ENCODE data around the gene DDI2. TPM values are rescaled to one million over a fixed set of nuclear protein-coding genes. Genes with fewer than 3 reads are reported as not detected.

DDI2 gene
- total RNA-seq, 2 experiments from 2014 or later = 23.5 to 40.8 TPM

GRCh38 chr1:15701784-15702183 is 84.5 kb downstream of the DDI2 start:
- Histone ChIP-seq H3K27ac (ENCODE audit: low read depth, low read length, poor library complexity, severe bottlenecking) (no peak overlapping the region), H3K9me2 (ENCODE audit: insufficient read depth, low read length) (no peaks in the 10 kb centered on the region), H3K4me3 (ENCODE audit: low read depth, low read length, poor library complexity, severe bottlenecking) (no peak overlapping the region), H3K36me3 (ENCODE audit: insufficient read depth, low read length) (peaks cover 6% of the 10 kb centered on the region), H3K9me3 (ENCODE audit: low read length) (no peaks in the 10 kb centered on the region), H2AFZ (ENCODE audit: low read length) (no peak overlapping the region), H3K79me2 (ENCODE audit: insufficient read depth, low read depth, low read length) (peaks cover 21% of the 10 kb centered on the region; the same call in 1 of the 2 replicates), H3K4me2 (ENCODE audit: low read length) (no peak overlapping the region), H4K20me1 (ENCODE audit: insufficient read depth, low read length) (no peaks in the 10 kb centered on the region), H3K4me1 (ENCODE audit: insufficient read depth, low read length, poor library complexity, severe bottlenecking) (peaks cover 28% of the 10 kb centered on the region)
- intact Hi-C loops (cut with micrococcal nuclease; ENCODE audit: unreplicated experiment) = no loop called here
- BruUV-seq (replicated peaks) = no TSS peak
- CTCF ChIA-PET (ENCODE audit: unreplicated experiment) = no interaction called here
- no peak for TF ChIP-seq CTCF (conservative IDR thresholded peaks at IDR 0.05; ENCODE audit: low read length)
- POLR2A ChIA-PET = interaction anchor here (1.1 kb wide), 1 partner anchor 17 kb away, joined by 3 read pairs; no protein-coding TSS in a partner anchor
- no peak for DNase-seq (ENCODE audit: low spot score)

- H3K27ac ChIP-seq (ENCODE audit: low read depth, low read length, poor library complexity, severe bottlenecking) = no peak overlapping the region
- BruUV-seq (replicated peaks) = no TSS peak
- intact Hi-C loops (cut with micrococcal nuclease; ENCODE audit: unreplicated experiment) = no loop called here
- H3K36me3 ChIP-seq (ENCODE audit: insufficient read depth, low read length) = peaks cover 6% of the 10 kb centered on the region
- H3K79me2 ChIP-seq (ENCODE audit: insufficient read depth, low read depth, low read length) = peaks cover 20% of the 10 kb centered on the region; the same call in 1 of the 2 replicates
- DNase-seq (ENCODE audit: low spot score) = no peak
- no peak for TF ChIP-seq EZH2phosphoT487 (IDR thresholded peaks at IDR 0.05; ENCODE audit: borderline replicate concordance, low read depth, low read length)
- TF ChIP-seq CTCF (conservative IDR thresholded peaks at IDR 0.05; ENCODE audit: low read length) = peak; percentile 53
- no peaks in the 10 kb centered on the region for H4K20me1 ChIP-seq (ENCODE audit: insufficient read depth, low read length)
- ChIA-PET CTCF (ENCODE audit: unreplicated experiment) (no interaction called here), POLR2A (interaction anchor here (0.5 to 1.1 kb wide), 2 partner anchors 18 to 131 kb away, joined by 3 to 4 read pairs; no protein-coding TSS in a partner anchor)
- H3K4me1 ChIP-seq (ENCODE audit: insufficient read depth, low read length, poor library complexity, severe bottlenecking) = peaks cover 17% of the 10 kb centered on the region
- no peak overlapping the region for H2AFZ ChIP-seq (ENCODE audit: low read length)
- H3K9me3 ChIP-seq (ENCODE audit: low read length) = no peaks in the 10 kb centered on the region
- no peaks in the 10 kb centered on the region for H3K9me2 ChIP-seq (ENCODE audit: insufficient read depth, low read length)
- H3K4me3 ChIP-seq (ENCODE audit: low read depth, low read length, poor library complexity, severe bottlenecking) = no peak overlapping the region
- no peak overlapping the region for H3K4me2 ChIP-seq (ENCODE audit: low read length)
Observed at GRCh38 chr1:15702722-15703550, 85.7 kb downstream of the DDI2 start.

- BruUV-seq (replicated peaks) = no TSS peak
- intact Hi-C loops (cut with micrococcal nuclease; ENCODE audit: unreplicated experiment) = no loop called here
- Histone ChIP-seq H3K9me2 (ENCODE audit: insufficient read depth, low read length) (no peaks in the 10 kb centered on the region), H3K27ac (ENCODE audit: low read depth, low read length, poor library complexity, severe bottlenecking) (no peak overlapping the region), H4K20me1 (ENCODE audit: insufficient read depth, low read length) (no peaks in the 10 kb centered on the region), H3K36me3 (ENCODE audit: insufficient read depth, low read length) (peaks cover 6% of the 10 kb centered on the region), H3K4me2 (ENCODE audit: low read length) (no peak overlapping the region), H3K9me3 (ENCODE audit: low read length) (no peaks in the 10 kb centered on the region), H3K4me1 (ENCODE audit: insufficient read depth, low read length, poor library complexity, severe bottlenecking) (peaks cover 11% of the 10 kb centered on the region), H3K79me2 (ENCODE audit: insufficient read depth, low read depth, low read length) (peaks cover 14% of the 10 kb centered on the region; the same call in 1 of the 2 replicates), H3K4me3 (ENCODE audit: low read depth, low read length, poor library complexity, severe bottlenecking) (no peak overlapping the region), H2AFZ (ENCODE audit: low read length) (no peak overlapping the region)
- no peak for DNase-seq (ENCODE audit: low spot score)
- CTCF ChIA-PET (ENCODE audit: unreplicated experiment) = no interaction called here
- TF ChIP-seq CTCF (conservative IDR thresholded peaks at IDR 0.05; ENCODE audit: low read length) = no peak
- no peak for TF ChIP-seq EZH2phosphoT487 (IDR thresholded peaks at IDR 0.05; ENCODE audit: borderline replicate concordance, low read depth, low read length)
- POLR2A ChIA-PET = interaction anchor here (0.5 kb wide), 1 partner anchor 132 kb away, joined by 4 read pairs; no protein-coding TSS in a partner anchor
Observed at GRCh38 chr1:15703562-15703961, 86.3 kb downstream of the DDI2 start.
